BLaER1 (cell line): ENCODE results near the gene ADAM30.
A peak's percentile ranks its signal among the peaks of the same experiment; 100 is the strongest.
"Not testable (repeated sequence)": the region's sequence is repeated elsewhere in the genome, so short reads cannot be mapped to it uniquely, and the experiment has no call there.

Experiments used
- H3K27ac ChIP-seq: shearing (Covaris generic); formaldehyde crosslinking; 2 replicates; pipeline ENCODE4 v1.8.1; 2022
- H3K27me3 ChIP-seq: shearing (Covaris generic); formaldehyde crosslinking; 2 replicates; pipeline ENCODE4 v1.8.1; 2022
- H3K36me3 ChIP-seq: shearing (Covaris generic); formaldehyde crosslinking; 2 replicates; pipeline ENCODE4 v1.8.1; 2022
- H3K4me1 ChIP-seq: shearing (Covaris generic); formaldehyde crosslinking; 2 replicates; pipeline ENCODE4 v1.8.1; 2022
- H3K4me2 ChIP-seq: shearing (Covaris generic); formaldehyde crosslinking; 2 replicates; pipeline ENCODE4 v1.8.1; 2022
- H3K4me3 ChIP-seq: shearing (Covaris generic); formaldehyde crosslinking; 2 replicates; pipeline ENCODE4 v1.8.1; 2022
- H3K9ac ChIP-seq: shearing (Covaris generic); formaldehyde crosslinking; 2 replicates; pipeline ENCODE4 v1.8.1; 2022
- H3K9me3 ChIP-seq: shearing (Covaris generic); formaldehyde crosslinking; 2 replicates; pipeline ENCODE4 v1.8.1; 2022
- H4K20me1 ChIP-seq: shearing (Covaris generic); formaldehyde crosslinking; 2 replicates; pipeline ENCODE4 v1.8.1; 2022
- Cebpa-rat ChIP-seq: shearing (Covaris generic); IDR thresholded peaks from 2 replicates; pipeline ENCODE4 v1.8.1; 2022

The ADAM30 gene

GRCh38 chr1:119865627-119866026, 30.7 kb downstream of the ADAM30 start:
- Histone ChIP-seq H3K36me3 (no peaks in the 10 kb centered on the region), H3K27me3 (no peaks in the 10 kb centered on the region), H3K27ac (no peak overlapping the region), H3K4me1 (peaks cover 24% of the 10 kb centered on the region), H3K4me2 (no peak overlapping the region), H4K20me1 (no peaks in the 10 kb centered on the region), H3K4me3 (no peak overlapping the region), H3K9me3 (no peaks in the 10 kb centered on the region), H3K9ac (no peak overlapping the region)
- no peak for TF ChIP-seq Cebpa-rat

GRCh38 chr1:119862276-119862675, 34.0 kb downstream of the ADAM30 start:
- Histone ChIP-seq H3K9ac (no peak overlapping the region), H3K36me3 (no peaks in the 10 kb centered on the region), H3K4me2 (peak overlapping the region; percentile 85; the same call in 1 of the 2 replicates), H3K9me3 (no peaks in the 10 kb centered on the region), H3K4me1 (peaks cover 48% of the 10 kb centered on the region), H3K4me3 (no peak overlapping the region), H3K27ac (no peak overlapping the region), H3K27me3 (no peaks in the 10 kb centered on the region), H4K20me1 (no peaks in the 10 kb centered on the region)
- TF ChIP-seq Cebpa-rat: no peak

- Histone ChIP-seq H3K9ac (0 out of 2 replicates have a peak overlapping the region, but pooled peaks have one; percentile 25), H3K4me2 (peak overlapping the region; percentile 85), H3K27ac (peak overlapping the region; percentile 88), H3K36me3 (no peaks in the 10 kb centered on the region), H3K9me3 (no peaks in the 10 kb centered on the region), H3K4me3 (no peak overlapping the region), H3K27me3 (no peaks in the 10 kb centered on the region), H3K4me1 (peaks cover 48% of the 10 kb centered on the region), H4K20me1 (no peaks in the 10 kb centered on the region)
- TF ChIP-seq Cebpa-rat: no peak
Measured at GRCh38 chr1:119861547-119861946, 34.8 kb downstream of the ADAM30 start.

- Histone ChIP-seq H3K9ac (peak overlapping the region; percentile 53; the same call in 1 of the 2 replicates), H3K4me1 (peaks cover 48% of the 10 kb centered on the region), H3K4me2 (peak overlapping the region; percentile 85), H3K27ac (peak overlapping the region; percentile 88), H3K27me3 (no peaks in the 10 kb centered on the region), H3K9me3 (no peaks in the 10 kb centered on the region), H3K4me3 (no peak overlapping the region; the same call in 1 of the 2 replicates), H4K20me1 (no peaks in the 10 kb centered on the region), H3K36me3 (no peaks in the 10 kb centered on the region)
- TF ChIP-seq Cebpa-rat: no peak
Measured at GRCh38 chr1:119859647-119860046, 36.7 kb downstream of the ADAM30 start.

- H3K9ac ChIP-seq: peak overlapping the region; percentile 53; the same call in 1 of the 2 replicates
- H4K20me1 ChIP-seq, H3K36me3 ChIP-seq, H3K27me3 ChIP-seq, H3K9me3 ChIP-seq, H3K4me3 ChIP-seq: not testable (repeated sequence)
- H3K4me1 ChIP-seq: peaks cover 48% of the 10 kb centered on the region
- H3K27ac ChIP-seq: peak overlapping the region; percentile 88
- peak overlapping the region; percentile 85 for H3K4me2 ChIP-seq
Measured at GRCh38 chr1:119858556-119859214, 37.6 kb downstream of the ADAM30 start.

GRCh38 chr1:119858126-119858525, 38.2 kb downstream of the ADAM30 start:
- Histone ChIP-seq H3K9ac (peak overlapping the region; percentile 53; the same call in 1 of the 2 replicates), H3K27ac (peak overlapping the region; percentile 88), H3K27me3 (no peaks in the 10 kb centered on the region), H3K4me1 (peaks cover 48% of the 10 kb centered on the region), H4K20me1 (no peaks in the 10 kb centered on the region), H3K4me3 (no peak overlapping the region), H3K36me3 (no peaks in the 10 kb centered on the region), H3K4me2 (peak overlapping the region; percentile 85), H3K9me3 (peaks cover 6% of the 10 kb centered on the region)
- TF ChIP-seq Cebpa-rat: no peak

GRCh38 chr1:119853155-119853554, 43.2 kb downstream of the ADAM30 start:
- no peak overlapping the region for H3K4me3 ChIP-seq
- no peak for TF ChIP-seq Cebpa-rat
- H4K20me1 ChIP-seq: no peaks in the 10 kb centered on the region
- no peak overlapping the region for H3K4me2 ChIP-seq
- H3K9me3 ChIP-seq: peaks cover 8% of the 10 kb centered on the region
- no peak overlapping the region for H3K9ac ChIP-seq
- H3K27ac ChIP-seq: no peak overlapping the region
- H3K27me3 ChIP-seq: no peaks in the 10 kb centered on the region
- H3K4me1 ChIP-seq: peaks cover 7% of the 10 kb centered on the region
- H3K36me3 ChIP-seq: no peaks in the 10 kb centered on the region

GRCh38 chr1:119844206-119844605, 52.1 kb downstream of the ADAM30 start:
- not testable (repeated sequence) for H3K27me3 ChIP-seq, H3K4me3 ChIP-seq, H3K27ac ChIP-seq, H3K9me3 ChIP-seq, H4K20me1 ChIP-seq, H3K36me3 ChIP-seq, H3K9ac ChIP-seq, H3K4me2 ChIP-seq
- H3K4me1 ChIP-seq: peaks cover 16% of the 10 kb centered on the region
